ENCODE measurements around the gene DNAJA3.

GRCh38 chr16:4487955-4488498 lies 62.4 kb downstream of the DNAJA3 start:
- TF ChIP-seq PPARA (CRISPR knock-in tag; IDR thresholded peaks at IDR 0.05; ENCODE audit: borderline replicate concordance) (no peak), ESRRG (CRISPR knock-in tag; IDR thresholded peaks at IDR 0.05) (no peak), TOX (CRISPR knock-in tag; IDR thresholded peaks at IDR 0.05; ENCODE audit: borderline replicate concordance) (no peak), PATZ1 (CRISPR knock-in tag; IDR thresholded peaks at IDR 0.05; ENCODE audit: borderline replicate concordance) (no peak)
